HL-60 (cell line): ENCODE data around the gene ARMH3.
A peak's percentile ranks its signal among the peaks of the same experiment; 100 is the strongest.

Experiments used
- DNase-seq, 2 experiments: peaks; one replicate each; pipeline ENCODE4 v3.0.0-alpha.2; 2010 to 2020; ENCODE audit warnings: low read depth in 1 of 2, low spot score in 1 of 2
- H3K27ac ChIP-seq: fragments of 250-450 bp; sonication (Bioruptor Pico); replicated peaks from 2 replicates; pipeline ENCODE4 v1.5.1; 2020; ENCODE audit warnings: mild to moderate bottlenecking, moderate library complexity
- H3K27me3 ChIP-seq: fragments of 250-450 bp; sonication (Bioruptor Pico); 2 replicates; pipeline ENCODE4 v1.5.1; 2021; ENCODE audit warnings: mild to moderate bottlenecking, moderate library complexity; ENCODE audit not compliant: insufficient read depth, poor library complexity, severe bottlenecking
- H3K4me3 ChIP-seq: replicated peaks from 2 replicates; pipeline ENCODE4 v1.5.1; 2011; ENCODE audit warnings: mild to moderate bottlenecking, control low read depth, low read length; ENCODE audit not compliant: insufficient read depth
- CTCF ChIP-seq: IDR thresholded peaks from one replicate; pipeline ENCODE4 v1.5.1; 2011; ENCODE audit warnings: low read length, control low read depth, inconsistent platforms; ENCODE audit not compliant: insufficient read depth
- GABPA ChIP-seq: IDR thresholded peaks from 2 replicates; pipeline ENCODE4 v1.6.1; 2012; ENCODE audit warnings: low read depth
- POLR2AphosphoS5 ChIP-seq: IDR thresholded peaks from 2 replicates; pipeline ENCODE4 v1.6.1; 2012; ENCODE audit warnings: low read depth
- REST ChIP-seq: IDR thresholded peaks from 2 replicates; pipeline ENCODE4 v1.6.1; 2012; ENCODE audit warnings: low read depth; ENCODE audit not compliant: insufficient replicate concordance
- SPI1 ChIP-seq: IDR thresholded peaks from 2 replicates; pipeline ENCODE4 v1.6.1; 2012; ENCODE audit warnings: low read depth, mild to moderate bottlenecking, borderline replicate concordance

Gene ARMH3

GRCh38 chr10:101901340-101901739 is 154.6 kb downstream of the ARMH3 start:
- H3K27me3 ChIP-seq = no peaks in the 10 kb centered on the region
- H3K27ac ChIP-seq = no peak overlapping the region
- no peak for DNase-seq
- TF ChIP-seq SPI1 (no peak), POLR2AphosphoS5 (no peak), REST (no peak)
- no peak overlapping the region for H3K4me3 ChIP-seq

DNA sequence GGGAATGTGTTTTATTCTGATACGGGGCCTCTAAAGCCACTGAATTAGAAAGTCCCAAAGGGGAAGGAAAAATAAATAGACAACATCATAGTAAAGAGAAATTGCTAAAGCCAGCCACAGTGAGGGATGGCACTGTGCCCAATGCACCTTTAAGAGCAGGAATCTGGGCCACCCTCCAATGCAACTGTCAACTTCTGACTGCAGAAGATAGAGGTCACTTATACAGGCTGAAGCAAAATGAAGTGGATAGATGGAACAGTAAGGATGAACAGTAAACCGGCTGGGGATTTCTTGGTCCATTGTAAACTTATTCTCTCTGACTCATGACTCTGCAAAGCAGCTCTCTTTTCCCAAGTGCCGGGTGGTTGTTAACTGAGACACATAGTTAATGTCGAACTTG is 158.3 kb downstream of the ARMH3 start:
- DNase-seq = peak in 1 of 2 experiments; percentile 29
- Histone ChIP-seq H3K27me3 (no peaks in the 10 kb centered on the region), H3K27ac (no peak overlapping the region), H3K4me3 (no peak overlapping the region)
- TF ChIP-seq SPI1 (no peak), POLR2AphosphoS5 (no peak), GABPA (no peak), CTCF (no peak), REST (no peak)

- no peak for TF ChIP-seq POLR2AphosphoS5
- TF ChIP-seq GABPA = no peak
- no peak for TF ChIP-seq SPI1
- no peak for TF ChIP-seq REST
- TF ChIP-seq CTCF = no peak
- DNase-seq = no peak
- no peak overlapping the region for H3K4me3 ChIP-seq
These were observed 159.6 kb downstream of the ARMH3 start for GRCh38 chr10:101896225-101896877.

More at GRCh38 chr10:101896225-101896877, 159.6 kb downstream of the ARMH3 start:
- Histone ChIP-seq H3K27ac (no peak overlapping the region), H3K27me3 (no peaks in the 10 kb centered on the region)
